HepG2 (cell line): Measurements from ENCODE around the gene TSG101. TPM values are rescaled to one million over a fixed set of nuclear protein-coding genes. Genes with fewer than 3 reads are reported as not detected.

Source experiments
- BRF2 ChIP-seq: sonication (generic); formaldehyde crosslinking; IDR thresholded peaks from 2 replicates; pipeline ENCODE4 v1.8.1; 2022; ENCODE audit warnings: mild to moderate bottlenecking, missing genetic modification reagents
- CBX2 ChIP-seq, 2 experiments: fragments of 200-600 bp in 1 of 2; sonication (generic); formaldehyde crosslinking in 1 of 2; IDR thresholded peaks; 2 replicates each; pipeline versions ENCODE4 v1.7.0 to v1.8.1; 2018 to 2022; ENCODE audit warnings: low read depth in 2 of 2, low read length in 1 of 2, mild to moderate bottlenecking in 1 of 2, missing genetic modification reagents in 1 of 2
- FOXM1 ChIP-seq: sonication (generic); formaldehyde crosslinking; IDR thresholded peaks from 2 replicates; pipeline ENCODE4 v1.5.0; 2020; ENCODE audit warnings: missing genetic modification reagents
- FOXO1 ChIP-seq: sonication (generic); formaldehyde crosslinking; IDR thresholded peaks from 2 replicates; pipeline ENCODE4 v1.4.0; 2020; ENCODE audit warnings: missing genetic modification reagents
- GPBP1L1 ChIP-seq: sonication (generic); formaldehyde crosslinking; IDR thresholded peaks from 2 replicates; pipeline ENCODE4 v1.5.0; 2020; ENCODE audit warnings: mild to moderate bottlenecking, missing genetic modification reagents
- GTF2F1 ChIP-seq: fragments of 150-350 bp; IDR thresholded peaks from 2 replicates; pipeline ENCODE4 v1.6.1; 2014; ENCODE audit warnings: low read length
- HINFP ChIP-seq: sonication (generic); formaldehyde crosslinking; IDR thresholded peaks from 2 replicates; pipeline ENCODE4 v1.4.0; 2020; ENCODE audit warnings: low read depth, mild to moderate bottlenecking, missing genetic modification reagents
- HNRNPH1 ChIP-seq: fragments of 200-400 bp; formaldehyde crosslinking; optimal IDR thresholded peaks from 2 replicates; pipeline ENCODE3; 2017; ENCODE audit warnings: mild to moderate bottlenecking, low read depth, low read length
- HNRNPUL1 ChIP-seq: fragments of 200-400 bp; formaldehyde crosslinking; IDR thresholded peaks from 2 replicates; pipeline ENCODE4 v1.6.1; 2017; ENCODE audit warnings: low read depth, mild to moderate bottlenecking, low read length, moderate library complexity
- KLF11 ChIP-seq: IDR thresholded peaks from 2 replicates; pipeline ENCODE4 v1.6.1; 2016; ENCODE audit warnings: missing compliant biosample characterization
- MLXIP ChIP-seq: sonication (generic); formaldehyde crosslinking; IDR thresholded peaks from 2 replicates; pipeline ENCODE4 v1.9.0; 2021; ENCODE audit warnings: missing genetic modification reagents, borderline replicate concordance
- MYNN ChIP-seq: sonication (generic); formaldehyde crosslinking; IDR thresholded peaks from 2 replicates; pipeline ENCODE4 v1.4.0; 2020; ENCODE audit warnings: mild to moderate bottlenecking, low read depth, missing genetic modification reagents
- NAIF1 ChIP-seq: sonication (generic); formaldehyde crosslinking; IDR thresholded peaks from 2 replicates; pipeline ENCODE4 v1.5.0; 2020; ENCODE audit warnings: mild to moderate bottlenecking, missing genetic modification reagents, borderline replicate concordance
- PCBP1 ChIP-seq: fragments of 200-400 bp; formaldehyde crosslinking; IDR thresholded peaks from 2 replicates; pipeline ENCODE4 v1.6.1; 2017; ENCODE audit warnings: mild to moderate bottlenecking, low read depth, low read length, borderline replicate concordance
- REXO4 ChIP-seq: sonication (generic); formaldehyde crosslinking; IDR thresholded peaks from 2 replicates; pipeline ENCODE4 v1.8.0; 2022; ENCODE audit warnings: missing genetic modification reagents, mild to moderate bottlenecking, borderline replicate concordance
- STAT5B ChIP-seq: sonication (generic); formaldehyde crosslinking; IDR thresholded peaks from 2 replicates; pipeline ENCODE4 v1.4.0; 2020; ENCODE audit warnings: missing genetic modification reagents
- TEAD2 ChIP-seq: sonication (generic); formaldehyde crosslinking; IDR thresholded peaks from 2 replicates; pipeline ENCODE4 v1.9.0; 2021; ENCODE audit warnings: missing genetic modification reagents
- ZEB1 ChIP-seq: IDR thresholded peaks from 2 replicates; pipeline ENCODE4 v1.6.1; 2012; ENCODE audit warnings: mild to moderate bottlenecking, low read depth, inconsistent platforms; ENCODE audit not compliant: insufficient replicate concordance
- ZNF331 ChIP-seq: sonication (generic); formaldehyde crosslinking; IDR thresholded peaks from 2 replicates; pipeline ENCODE4 v1.4.0; 2020; ENCODE audit warnings: missing genetic modification reagents
- ZNF446 ChIP-seq: sonication (generic); formaldehyde crosslinking; IDR thresholded peaks from 2 replicates; pipeline ENCODE4 v1.5.0; 2020; ENCODE audit warnings: mild to moderate bottlenecking, missing genetic modification reagents
- ZNF629 ChIP-seq: sonication (generic); formaldehyde crosslinking; conservative IDR thresholded peaks from 2 replicates; pipeline ENCODE4 v1.5.0; 2020; ENCODE audit warnings: missing genetic modification reagents
- ZNF792 ChIP-seq: IDR thresholded peaks from 2 replicates; pipeline ENCODE4 v1.6.1; 2016
- ZSCAN20 ChIP-seq: sonication (generic); formaldehyde crosslinking; IDR thresholded peaks from 2 replicates; pipeline ENCODE4 v1.4.0; 2020; ENCODE audit warnings: missing genetic modification reagents, mild to moderate bottlenecking, borderline replicate concordance
- polyA plus RNA-seq, 8 experiments: library from polyadenylated mRNA; depleted of rRNA in 3 of 8; stranded (reverse) in 7 of 8; unstranded in 1 of 8; fragments of >200 nt; fragmentation: Illumina TruSeq in 4 of 8; extraction: Trizol in 4 of 8; gene quantifications; 2 replicates each; pipeline versions ENCODE4 v1.2.1 to v1.2.3, GENCODE V29; 2011 to 2016; ENCODE audit warnings: low read depth in 4 of 8, missing spikeins in 1 of 8, mixed read lengths in 1 of 8; ENCODE audit not compliant: insufficient read depth in 1 of 8
- total RNA-seq, 5 experiments: library from RNA; depleted of rRNA; stranded (reverse); fragments of >200 nt; fragmentation: Illumina TruSeq; extraction: Trizol; gene quantifications; 2 replicates each; pipeline ENCODE4 v1.2.3, GENCODE V29; 2016; ENCODE audit warnings: low read depth in 1 of 5

Gene TSG101
- total and polyA plus RNA-seq, 2 of the 13 experiments (the other 11 are each of a cell fraction or from before 2014, with no cell fraction given) = 69.3 to 206 TPM

DNA sequence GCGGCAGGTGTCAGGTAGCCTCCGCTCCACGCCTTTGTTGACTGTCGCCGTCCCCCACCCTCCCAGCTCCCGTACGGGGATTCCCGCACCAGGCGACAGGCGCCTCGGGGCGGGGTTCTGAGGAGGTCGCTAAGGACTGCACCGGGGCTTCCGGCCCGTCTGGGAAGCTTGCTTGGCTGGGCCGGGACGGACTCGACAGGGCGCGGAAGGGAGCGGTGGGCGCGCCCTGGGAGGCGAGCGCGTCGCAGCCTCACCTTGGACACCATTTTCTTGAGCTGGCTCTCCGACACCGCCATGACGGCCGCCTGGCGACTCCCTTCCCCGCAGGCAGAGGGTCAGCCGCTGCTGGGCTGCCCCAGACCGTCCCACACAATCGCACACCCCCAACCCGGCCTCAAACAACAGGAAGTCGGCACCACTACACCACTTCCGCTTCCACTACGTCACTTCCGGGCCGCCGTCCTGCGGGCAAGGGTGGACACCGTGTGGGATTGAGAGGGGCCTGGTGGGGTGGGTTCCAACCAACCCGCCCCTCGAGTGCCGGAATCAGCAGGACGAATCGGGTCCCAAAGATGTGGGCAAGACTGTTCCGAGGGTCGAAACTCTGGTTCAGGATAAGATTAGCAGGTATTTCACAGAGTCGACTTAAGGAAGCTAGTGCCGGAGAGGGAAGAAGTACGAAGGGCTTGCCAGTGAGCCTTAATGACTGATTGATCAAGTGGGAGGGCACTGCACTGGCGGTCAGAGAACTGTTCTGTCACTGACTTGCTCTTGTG is at the start of gene TSG101 (continued):
- TF ChIP-seq REXO4 (CRISPR knock-in tag) = 0 out of 2 replicates have a peak, but pooled peaks have one; percentile 48
- peak; percentile 52 for TF ChIP-seq FOXO1 (CRISPR knock-in tag)
- no peak for TF ChIP-seq FOXM1 (CRISPR knock-in tag)
- no peak for TF ChIP-seq ZNF629 (CRISPR knock-in tag)
- TF ChIP-seq MLXIP = no peak
- TF ChIP-seq TEAD2 (CRISPR knock-in tag) = no peak
- TF ChIP-seq ZEB1 = peak; percentile 9
- TF ChIP-seq BRF2 (CRISPR knock-in tag) = no peak
- TF ChIP-seq MYNN = no peak; the same call in 1 of the 2 replicates
- TF ChIP-seq ZNF446 (CRISPR knock-in tag) = no peak
- no peak for TF ChIP-seq STAT5B (CRISPR knock-in tag)
- TF ChIP-seq KLF11 (CRISPR knock-in tag) = peak; percentile 82; the same call in 1 of the 2 replicates
- 0 out of 2 replicates have a peak, but pooled peaks have one; percentile 24 for TF ChIP-seq PCBP1
- TF ChIP-seq ZSCAN20 (CRISPR knock-in tag) = peak; percentile 66; the same call in 1 of the 2 replicates
- TF ChIP-seq HNRNPUL1 = no peak
- no peak for TF ChIP-seq NAIF1
- TF ChIP-seq GPBP1L1 (CRISPR knock-in tag) = no peak
- TF ChIP-seq HNRNPH1 = peak; percentile 86
- TF ChIP-seq ZNF331 (CRISPR knock-in tag) = peak; percentile 53; the same call in 1 of the 2 replicates
- TF ChIP-seq GTF2F1 = no peak
- peak; percentile 23; the same call in 1 of the 2 replicates for TF ChIP-seq HINFP (CRISPR knock-in tag)
- TF ChIP-seq ZNF792 (CRISPR knock-in tag) = no peak; the same call in 1 of the 2 replicates
- TF ChIP-seq CBX2 (IDR thresholded peaks at IDR 0.05; ENCODE audit: low read depth, low read length) = no peak
- no peak for TF ChIP-seq CBX2 (CRISPR knock-in tag; IDR thresholded peaks at IDR 0.05; ENCODE audit: low read depth)
